Gastroesophageal sphincter (tissue), 3 donors: ENCODE measurements around the gene PUM1.

Source experiments
- CTCF ChIP-seq, 4 experiments: fragments of 200-600 bp in 2 of 4; fragments of 450-650 bp in 2 of 4; sonication (generic) in 1 of 4; IDR thresholded peaks; one replicate each; pipeline ENCODE4 v1.5.1; 2017 to 2019; ENCODE audit warnings: antibody characterized with exemption in 4 of 4, mild to moderate bottlenecking in 2 of 4, moderate library complexity in 2 of 4
- EP300 ChIP-seq: sonication (generic); formaldehyde crosslinking; IDR thresholded peaks from one replicate; pipeline ENCODE4 v1.6.1; 2017; ENCODE audit warnings: antibody characterized with exemption, mild to moderate bottlenecking
- POLR2A ChIP-seq, 2 donors: fragments of 450-650 bp; IDR thresholded peaks; one replicate each; pipeline ENCODE4 v1.6.1; 2017; ENCODE audit warnings: antibody characterized with exemption in 2 of 2, mild to moderate bottlenecking in 2 of 2, moderate library complexity in 1 of 2
- POLR2AphosphoS5 ChIP-seq: sonication (generic); formaldehyde crosslinking; IDR thresholded peaks from one replicate; pipeline ENCODE4 v1.6.1; 2017; ENCODE audit warnings: antibody characterized with exemption

DNA sequence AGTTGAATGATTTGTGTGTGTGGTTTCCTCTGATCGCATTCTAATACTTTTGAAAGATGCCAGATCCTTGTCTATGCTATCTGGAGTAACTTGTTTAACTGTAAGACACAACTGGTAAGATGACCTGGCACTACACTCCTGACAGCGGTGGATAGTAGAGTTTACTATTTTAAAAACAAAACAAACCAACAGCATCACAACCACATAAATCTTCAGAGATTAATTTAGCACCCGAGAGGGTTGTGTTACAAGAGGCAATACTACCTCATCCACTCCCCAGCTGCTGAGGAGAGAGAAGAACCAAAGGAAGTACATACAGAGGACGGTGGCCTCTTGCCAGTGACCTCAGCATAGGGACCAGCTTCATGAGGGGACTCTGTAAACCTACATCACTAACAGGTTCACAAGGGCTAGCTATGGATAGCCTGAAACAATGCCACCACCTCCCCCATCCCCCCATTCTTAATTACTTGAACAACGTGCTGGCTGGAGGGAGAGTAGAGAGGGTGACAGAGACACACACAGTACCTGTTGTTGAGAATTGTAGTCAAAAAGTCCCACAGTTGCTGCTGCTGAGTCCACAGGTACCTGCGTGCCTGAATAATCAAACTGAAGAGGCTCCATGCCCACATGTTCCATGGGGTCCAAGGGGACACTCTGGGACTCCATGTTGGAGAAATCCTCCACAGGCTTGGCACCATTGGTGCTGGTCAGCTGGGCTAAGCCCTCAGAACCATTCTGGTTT is 73.5 kb downstream of the PUM1 start:
- no peak for TF ChIP-seq CTCF (IDR thresholded peaks at IDR 0.05)
- TF ChIP-seq EP300: no peak
- no peak for TF ChIP-seq POLR2A (IDR thresholded peaks at IDR 0.05)
- no peak for TF ChIP-seq POLR2AphosphoS5
